Panc1 (cell line): ENCODE data around the gene APLP2.

Source experiments
- CTCF ChIP-seq: fragments of 450-650 bp; IDR thresholded peaks from 2 replicates; pipeline ENCODE4 v1.5.1; 2017; ENCODE audit warnings: mild to moderate bottlenecking
- POLR2AphosphoS5 ChIP-seq: IDR thresholded peaks from 2 replicates; pipeline ENCODE4 v1.6.1; 2012; ENCODE audit warnings: mild to moderate bottlenecking, low read depth, low read length, moderate library complexity
- SIN3A ChIP-seq: IDR thresholded peaks from 2 replicates; pipeline ENCODE4 v1.6.1; 2012; ENCODE audit warnings: low read depth, mild to moderate bottlenecking, low read length, moderate library complexity, borderline replicate concordance; ENCODE audit not compliant: insufficient read depth
- TCF7L2 ChIP-seq: IDR thresholded peaks from 2 replicates; pipeline ENCODE4 v1.6.1; 2011; ENCODE audit warnings: mild to moderate bottlenecking, low read depth, low read length, inconsistent platforms

GRCh38 chr11:130024361-130024760 is 45.3 kb upstream of the APLP2 start:
- no peak for TF ChIP-seq SIN3A
- no peak for TF ChIP-seq CTCF
- no peak for TF ChIP-seq POLR2AphosphoS5
- TF ChIP-seq TCF7L2, result no peak
